Sigmoid colon (tissue), 7 donors: Measurements from ENCODE around the gene CSTF2. TPM values are rescaled to one million over a fixed set of nuclear protein-coding genes. Genes with fewer than 3 reads are reported as not detected.

Experiments
- DNase-seq: peaks from one replicate; pipeline ENCODE4 v3.0.0-alpha.2; 2019
- H3K27ac ChIP-seq, 4 donors: fragments of 200-600 bp; sonication (generic); one replicate each; pipeline ENCODE4 v1.5.1; 2016 to 2019; ENCODE audit warnings: mild to moderate bottlenecking in 1 of 4
- H3K27me3 ChIP-seq, 3 donors: fragments of 200-600 bp; sonication (generic); one replicate each; pipeline ENCODE4 v1.5.1; 2019; ENCODE audit warnings: mild to moderate bottlenecking in 1 of 3
- H3K36me3 ChIP-seq, 4 donors: fragments of 200-600 bp; sonication (generic); one replicate each; pipeline ENCODE4 v1.5.1; 2016 to 2019
- H3K4me1 ChIP-seq, 4 donors: fragments of 200-600 bp; sonication (generic); one replicate each; pipeline ENCODE4 v1.5.1; 2017 to 2019
- H3K4me3 ChIP-seq, 4 donors: fragments of 200-600 bp; sonication (generic); one replicate each; pipeline ENCODE4 v1.5.1; 2017 to 2019; ENCODE audit warnings: mild to moderate bottlenecking in 2 of 4, moderate library complexity in 1 of 4
- H3K9me3 ChIP-seq, 4 donors: fragments of 200-600 bp in 3 of 4; sonication (generic) in 3 of 4; one replicate each; pipeline versions ENCODE4 v1.5.1 to v1.6.1; 2013 to 2019
- CTCF ChIP-seq, 4 experiments: fragments of 450-650 bp in 3 of 4; fragments of 200-600 bp in 1 of 4; IDR thresholded peaks; one replicate each; pipeline ENCODE4 v1.5.1; 2016 to 2019; ENCODE audit warnings: antibody characterized with exemption in 4 of 4, mild to moderate bottlenecking in 3 of 4, moderate library complexity in 2 of 4
- EP300 ChIP-seq, 4 donors: sonication (generic); formaldehyde crosslinking; IDR thresholded peaks; one replicate each; pipeline ENCODE4 v1.6.1; 2017; ENCODE audit warnings: antibody characterized with exemption in 4 of 4
- POLR2A ChIP-seq, 2 donors: fragments of 450-650 bp; IDR thresholded peaks; one replicate each; pipeline ENCODE4 v1.6.1; 2016; ENCODE audit warnings: antibody characterized with exemption in 2 of 2, mild to moderate bottlenecking in 2 of 2, moderate library complexity in 2 of 2
- POLR2AphosphoS5 ChIP-seq, 4 donors: sonication (generic); formaldehyde crosslinking; IDR thresholded peaks; one replicate each; pipeline ENCODE4 v1.6.1; 2017; ENCODE audit warnings: antibody characterized with exemption in 4 of 4
- WGBS, 2 donors: extraction: QIAGEN DNeasy Blood & Tissue Kit; methylation state at CpG; one replicate each; pipeline ENCODE4 v1.1.7; 2013; 5-methylcytosine and 5-hydroxymethylcytosine counted together
- intact Hi-C: fragments of 100-400 bp; cut with DNase I; formaldehyde crosslinking; loops from one replicate; pipeline ENCODE4 v1.15.1; 2023
- polyA plus RNA-seq, 3 donors: library from polyadenylated mRNA; stranded (reverse); fragments of 200-250 nt; gene quantifications; one replicate each; pipeline ENCODE4 v1.2.3, GENCODE V29; 2013
- small RNA-seq, 3 donors: library from RNA; depleted of rRNA; stranded (forward); fragments of <200 nt; gene quantifications; one replicate each; pipeline ENCODE3, GENCODE V24; 2016
- total RNA-seq, 4 donors: library from RNA; depleted of rRNA; stranded (reverse); fragments of >200 nt; gene quantifications; one replicate each; pipeline ENCODE4 v1.1.0, GENCODE V29; 2016
- donor health status: healthy with polysubstance abuse.
- donor health status: Bipolar disorder and iron deficiency.
- donor health status: healthy.

Gene CSTF2
- total and polyA plus RNA-seq, 7 donors, result 6.1 to 18.3 (median 8.6) TPM

GRCh38 chrX:100874325-100874724, 54.1 kb downstream of the CSTF2 start, which contains the start of gene NOX1:
Gene NOX1 (minus strand): TSS chrX:100874359. CDS start chrX:100874139, 220 bp downstream.
- no peaks in the 10 kb centered on the region for H3K9me3 ChIP-seq
- no peak within 1 kb of the TSS for H3K27ac ChIP-seq
- H3K27me3 ChIP-seq, result no peaks in the 10 kb centered on the region
- WGBS, 2 donors, result 8 to 43% methylated on average over 2 of the region's 2 CpGs
- no peak within 1 kb of the TSS for H3K4me3 ChIP-seq
- no peaks in the 10 kb centered on the region for H3K36me3 ChIP-seq
- no peaks in the 10 kb centered on the region for H3K4me1 ChIP-seq
- TF ChIP-seq POLR2A (IDR thresholded peaks at IDR 0.05) (no peak), POLR2AphosphoS5 (IDR thresholded peaks at IDR 0.05) (no peak), EP300 (IDR thresholded peaks at IDR 0.05) (no peak), CTCF (IDR thresholded peaks at IDR 0.05) (no peak)
- intact Hi-C loops, result no loop called here
- no peak for DNase-seq

- Histone ChIP-seq H3K27ac (no peak overlapping the region), H3K27me3 (no peaks in the 10 kb centered on the region), H3K4me1 (no peaks in the 10 kb centered on the region), H3K4me3 (no peak overlapping the region), H3K36me3 (no peaks in the 10 kb centered on the region), H3K9me3 (no peaks in the 10 kb centered on the region)
- DNase-seq, result no peak
- TF ChIP-seq EP300 (IDR thresholded peaks at IDR 0.05) (no peak), POLR2A (IDR thresholded peaks at IDR 0.05) (no peak), POLR2AphosphoS5 (IDR thresholded peaks at IDR 0.05) (no peak), CTCF (IDR thresholded peaks at IDR 0.05) (no peak)
- 18 to 39% methylated on average over 2 of the region's 2 CpGs for WGBS, 2 donors
- intact Hi-C loops, result no loop called here
Observed at GRCh38 chrX:100880368-100880767, 60.2 kb downstream of the CSTF2 start.

GRCh38 chrX:100883654-100884053, 63.5 kb downstream of the CSTF2 start:
- Histone ChIP-seq H3K27ac (no peak overlapping the region), H3K27me3 (no peaks in the 10 kb centered on the region), H3K4me3 (no peak overlapping the region), H3K36me3 (no peaks in the 10 kb centered on the region), H3K9me3 (no peaks in the 10 kb centered on the region), H3K4me1 (no peaks in the 10 kb centered on the region)
- intact Hi-C loops, result no loop called here
- WGBS, 2 donors, result 14 to 56% methylated on average over 4 of the region's 4 CpGs
- no peak for TF ChIP-seq EP300 (IDR thresholded peaks at IDR 0.05)
- TF ChIP-seq POLR2AphosphoS5 (IDR thresholded peaks at IDR 0.05), result no peak
- DNase-seq, result no peak

Small RNA genes within 50 kb of the gene (small RNA-seq; reads per million reads assigned to genes)
- gene RF00411, result 0 reads per million in 3 donors

Other genes starting within 250 kb of the CSTF2 start
- gene TNMD, start 235.5 kb upstream of the CSTF2 start, total RNA-seq, result not detected
- gene TNMD, start 235.5 kb upstream of the CSTF2 start, polyA plus RNA-seq, result 1 to 10 TPM in 1 of 3 donors, under 1 TPM in 1, not detected in 1; 0.38 to 1.8 TPM
- gene TSPAN6, start 183.6 kb upstream of the CSTF2 start, total RNA-seq, result 10 to 100 TPM in 2 of 4 donors, 1 to 10 TPM in 2; 7.5 to 16.3 (median 9.4) TPM
- gene TSPAN6, start 183.6 kb upstream of the CSTF2 start, polyA plus RNA-seq, result 10 to 100 TPM; 31.2 to 57.1 (median 34.2) TPM
- 10 to 100 TPM; 18.7 to 59.8 (median 25.9) TPM for gene SRPX2, start 176.2 kb upstream of the CSTF2 start, total RNA-seq
- 10 to 100 TPM in 1 of 3 donors, 1 to 10 TPM in 2; 2.5 to 12.0 (median 4.8) TPM for gene SRPX2, start 176.2 kb upstream of the CSTF2 start, polyA plus RNA-seq
- gene SYTL4, start 88.3 kb upstream of the CSTF2 start, total RNA-seq, result 100 to 1,000 TPM in 1 of 4 donors, 10 to 100 TPM in 3; 32.8 to 188 (median 41.6) TPM
- gene SYTL4, start 88.3 kb upstream of the CSTF2 start, polyA plus RNA-seq, result 10 to 100 TPM; 10.5 to 22.8 (median 12.0) TPM
- under 1 TPM in 2 of 4 donors, not detected in 2; 0.33 to 0.36 TPM for gene NOX1, start 54.0 kb downstream of the CSTF2 start, total RNA-seq
- gene NOX1, start 54.0 kb downstream of the CSTF2 start, polyA plus RNA-seq, result 10 to 100 TPM in 2 of 3 donors, 1 to 10 TPM in 1; 6.6 to 54.8 (median 12.0) TPM
- 1 to 10 TPM in 1 of 4 donors, under 1 TPM in 1, not detected in 2; 0.14 to 1.2 TPM for gene XKRX, start 108.5 kb downstream of the CSTF2 start, total RNA-seq
- 1 to 10 TPM in 1 of 3 donors, under 1 TPM in 1, not detected in 1; 0.23 to 1.3 TPM for gene XKRX, start 108.5 kb downstream of the CSTF2 start, polyA plus RNA-seq
- gene ARL13A, start 149.3 kb downstream of the CSTF2 start, total RNA-seq, result not detected
- gene ARL13A, start 149.3 kb downstream of the CSTF2 start, polyA plus RNA-seq, result not detected
- 10 to 100 TPM; 13.9 to 20.1 (median 17.6) TPM for gene TRMT2B, start 231.7 kb downstream of the CSTF2 start, total RNA-seq
- gene TRMT2B, start 231.7 kb downstream of the CSTF2 start, polyA plus RNA-seq, result 10 to 100 TPM in 2 of 3 donors, 1 to 10 TPM in 1; 9.6 to 13.8 (median 13.2) TPM